Lung (tissue), 12 donors: Measurements from ENCODE around the gene TAC4. TPM values are rescaled to one million over a fixed set of nuclear protein-coding genes. Genes with fewer than 3 reads are reported as not detected.

Experiments used
- ATAC-seq: fragments of 200-7000 bp; cut with Tn5 transposase; one replicate; pipeline ENCODE4 v1.9.1; 2020; ENCODE audit warnings: moderate number of reproducible peaks; ENCODE audit not compliant: insufficient read depth, low FRiP score
- DNase-seq, 3 donors: peaks; one replicate each; pipeline ENCODE4 v3.0.0-alpha.2; 2013 to 2017
- H3K27ac ChIP-seq, 2 donors: one replicate each; pipeline ENCODE4 v1.5.1; 2013; ENCODE audit warnings: mild to moderate bottlenecking in 2 of 2, moderate library complexity in 2 of 2, control low read depth in 1 of 2, inconsistent platforms in 1 of 2, low read depth in 1 of 2, low read length in 1 of 2
- H3K27me3 ChIP-seq, 3 donors: one replicate each; pipeline ENCODE4 v1.5.1; 2013; ENCODE audit warnings: low read length in 2 of 3; ENCODE audit not compliant: control insufficient read depth in 3 of 3, insufficient read depth in 3 of 3
- H3K36me3 ChIP-seq, 4 donors: one replicate each; pipeline ENCODE4 v1.5.1; 2013; ENCODE audit warnings: low read length in 4 of 4, mild to moderate bottlenecking in 1 of 4, moderate library complexity in 1 of 4; ENCODE audit not compliant: control insufficient read depth in 4 of 4, insufficient read depth in 4 of 4
- H3K4me1 ChIP-seq, 5 donors: one replicate each; pipeline ENCODE4 v1.5.1; 2013; ENCODE audit warnings: low read length in 5 of 5, mild to moderate bottlenecking in 2 of 5, moderate library complexity in 1 of 5; ENCODE audit not compliant: control insufficient read depth in 5 of 5, insufficient read depth in 5 of 5
- H3K4me3 ChIP-seq: one replicate; pipeline ENCODE4 v1.5.1; 2013; ENCODE audit warnings: mild to moderate bottlenecking, control low read depth, moderate library complexity
- H3K9ac ChIP-seq, 2 donors: one replicate each; pipeline ENCODE4 v1.5.1; 2013; ENCODE audit warnings: low read length in 2 of 2, control low read depth in 1 of 2; ENCODE audit not compliant: insufficient read depth in 1 of 2
- H3K9me3 ChIP-seq, 4 donors: one replicate each; pipeline ENCODE4 v1.5.1; 2013; ENCODE audit warnings: low read length in 3 of 4, mild to moderate bottlenecking in 1 of 4, moderate library complexity in 1 of 4; ENCODE audit not compliant: control insufficient read depth in 4 of 4, insufficient read depth in 3 of 4
- WGBS, 2 donors: extraction: QIAGEN DNeasy Blood & Tissue Kit; methylation state at CpG; one replicate each; pipeline ENCODE4 v1.1.7; 2013; 5-methylcytosine and 5-hydroxymethylcytosine counted together
- polyA plus RNA-seq, 2 donors: library from polyadenylated mRNA; stranded (reverse); fragments of 200-250 nt; gene quantifications; one replicate each; pipeline ENCODE4 v1.2.1, GENCODE V29; 2013
- total RNA-seq, 2 donors: library from RNA; depleted of rRNA in 1 of 2; stranded (reverse); fragments of >200 nt in 1 of 2; gene quantifications; one replicate each; pipeline ENCODE4 v1.2.1, GENCODE V29; 2014 to 2021
- TF ChIP-seq, protein P1 (sequence below): IDR thresholded peaks from 2 replicates; pipeline ENCODE4 v1.5.1; 2012; ENCODE audit warnings: mild to moderate bottlenecking; ENCODE audit errors: control extremely low read depth, extremely low read depth
- donor health status: control.
- donor health status: control.
- donor health status: Bipolar disorder and iron deficiency.
- donor health status: healthy.
- donor health status: DM: yes; HTN: yes; CAD: no.

The TAC4 gene
- total and polyA plus RNA-seq, 4 donors: not detected

DNA sequence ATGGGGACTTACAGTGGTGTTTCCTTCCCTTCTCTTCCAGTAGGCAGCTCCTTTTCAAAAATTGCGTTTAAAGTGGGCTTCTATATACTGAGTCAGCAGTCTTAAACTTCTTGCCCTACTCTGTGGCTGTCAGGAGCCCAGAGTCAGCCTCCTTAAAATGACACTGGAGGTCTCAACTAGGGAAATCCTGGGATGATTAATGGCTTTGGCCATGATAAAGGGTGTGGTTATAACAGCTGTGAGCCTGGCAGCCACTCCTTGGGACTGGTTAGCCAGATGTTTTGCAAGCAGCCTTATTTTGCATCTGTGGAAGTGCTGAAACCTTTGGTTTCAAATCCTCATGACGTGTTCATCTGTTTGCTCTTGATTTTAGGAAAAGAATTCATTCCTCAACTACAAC is 25.0 kb downstream of the TAC4 start:
- DNase-seq (no peak), ATAC-seq (peak; percentile 27)
- H3K27me3 ChIP-seq: no peaks in the 10 kb centered on the region
- 69 to 78% methylated on average over 2 of the region's 2 CpGs for WGBS, 2 donors
- no peak overlapping the region for H3K4me3 ChIP-seq
- H3K9ac ChIP-seq: no peak overlapping the region
- TF ChIP-seq, protein P1, sequence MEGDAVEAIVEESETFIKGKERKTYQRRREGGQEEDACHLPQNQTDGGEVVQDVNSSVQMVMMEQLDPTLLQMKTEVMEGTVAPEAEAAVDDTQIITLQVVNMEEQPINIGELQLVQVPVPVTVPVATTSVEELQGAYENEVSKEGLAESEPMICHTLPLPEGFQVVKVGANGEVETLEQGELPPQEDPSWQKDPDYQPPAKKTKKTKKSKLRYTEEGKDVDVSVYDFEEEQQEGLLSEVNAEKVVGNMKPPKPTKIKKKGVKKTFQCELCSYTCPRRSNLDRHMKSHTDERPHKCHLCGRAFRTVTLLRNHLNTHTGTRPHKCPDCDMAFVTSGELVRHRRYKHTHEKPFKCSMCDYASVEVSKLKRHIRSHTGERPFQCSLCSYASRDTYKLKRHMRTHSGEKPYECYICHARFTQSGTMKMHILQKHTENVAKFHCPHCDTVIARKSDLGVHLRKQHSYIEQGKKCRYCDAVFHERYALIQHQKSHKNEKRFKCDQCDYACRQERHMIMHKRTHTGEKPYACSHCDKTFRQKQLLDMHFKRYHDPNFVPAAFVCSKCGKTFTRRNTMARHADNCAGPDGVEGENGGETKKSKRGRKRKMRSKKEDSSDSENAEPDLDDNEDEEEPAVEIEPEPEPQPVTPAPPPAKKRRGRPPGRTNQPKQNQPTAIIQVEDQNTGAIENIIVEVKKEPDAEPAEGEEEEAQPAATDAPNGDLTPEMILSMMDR: no peak
- peaks cover 0 to 9% (median 4%) of the 10 kb centered on the region in 5 donors for H3K4me1 ChIP-seq
- peaks cover 29 to 54% (median 48%) of the 10 kb centered on the region in 4 donors for H3K36me3 ChIP-seq
- no peaks in the 10 kb centered on the region for H3K9me3 ChIP-seq
- H3K27ac ChIP-seq: peak overlapping the region; percentile 2 to 14

DNA sequence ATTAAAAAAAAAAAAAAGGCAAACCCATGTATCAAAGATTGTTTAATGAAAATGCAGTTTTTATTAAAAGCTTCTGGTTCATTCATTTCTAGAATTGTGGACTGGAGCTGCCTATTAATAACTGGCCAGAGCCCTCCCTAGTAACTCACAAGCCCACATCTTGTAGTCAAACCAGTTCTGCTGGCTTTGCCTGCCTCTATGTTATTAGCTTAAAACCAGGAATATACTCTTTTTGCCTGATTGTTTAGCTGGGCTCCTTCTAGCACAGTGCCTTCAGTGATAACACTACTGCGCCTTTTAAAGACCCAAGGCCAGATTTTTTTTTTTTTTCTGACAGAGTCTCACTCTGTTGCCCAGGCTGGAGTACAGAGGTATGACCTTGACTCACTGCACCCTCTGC is 26.0 kb downstream of the TAC4 start:
- Histone ChIP-seq H3K9me3 (no peaks in the 10 kb centered on the region), H3K27me3 (no peaks in the 10 kb centered on the region), H3K36me3 (peaks cover 33 to 58% (median 48%) of the 10 kb centered on the region in 4 donors), H3K27ac (no peak overlapping the region), H3K4me1 (peaks cover 0 to 9% (median 4%) of the 10 kb centered on the region in 5 donors), H3K9ac (no peak overlapping the region), H3K4me3 (no peak overlapping the region)
- ATAC-seq: no peak
- DNase-seq: peak; percentile 33 to 65 (median 56)
- WGBS, 2 donors: 76 to 81% methylated on average over 1 of the region's 1 CpG
- TF ChIP-seq, protein P1: no peak

- peaks cover 33 to 57% (median 46%) of the 10 kb centered on the region in 4 donors for H3K36me3 ChIP-seq
These were observed 26.4 kb downstream of the TAC4 start for GRCh38 chr17:49821466-49821865.

More at GRCh38 chr17:49821466-49821865, 26.4 kb downstream of the TAC4 start:
- ATAC-seq: no peak
- Histone ChIP-seq H3K4me3 (no peak overlapping the region), H3K27ac (no peak overlapping the region), H3K9ac (no peak overlapping the region), H3K4me1 (peaks cover 0 to 9% (median 4%) of the 10 kb centered on the region in 5 donors), H3K27me3 (no peaks in the 10 kb centered on the region), H3K9me3 (no peaks in the 10 kb centered on the region)
- WGBS, 2 donors: 86 to 96% methylated on average over 2 of the region's 2 CpGs
- peak in 1 of 3 donors; percentile 43 for DNase-seq
- TF ChIP-seq, protein P1: no peak
